ENCODE results near the gene YOD1. TPM values are rescaled to one million over a fixed set of nuclear protein-coding genes. Genes with fewer than 3 reads are reported as not detected.
"Not testable (repeated sequence)": the region's sequence is repeated elsewhere in the genome, so short reads cannot be mapped to it uniquely, and the experiment has no call there.

Gene YOD1
- total and polyA plus RNA-seq, 2 of the 13 experiments (the other 11 are each of a cell fraction or from before 2014, with no cell fraction given) = 3.4 to 9.1 TPM

GRCh38 chr1:207045453-207045852 is 5.6 kb downstream of the YOD1 start:
- ATAC-seq (no peak), FAIRE-seq (no peak), DNase-seq (ENCODE audit: low spot score) (no peak)
- POLR2A ChIA-PET = no interaction called here
- Histone ChIP-seq H3K9me3 (ENCODE audit: low read length) (no peaks in the 10 kb centered on the region), H2AFZ (ENCODE audit: low read length) (no peak overlapping the region), H4K20me1 (ENCODE audit: insufficient read depth, low read length) (no peaks in the 10 kb centered on the region; the same call in none of the 2 replicates), H3K4me1 (ENCODE audit: insufficient read depth, low read length) (peaks cover 72% of the 10 kb centered on the region), H3K36me3 (replicated peaks in 1 of 2; ENCODE audit: control insufficient read depth in 1 of 2, insufficient read depth in 2 of 2, low read length in 2 of 2) (peaks cover 0 to 10% of the 10 kb centered on the region in 2 experiments; a peak in 1 of 5 replicates), H3K27ac (ENCODE audit: extremely low read length, insufficient read depth, low read length) (no peak overlapping the region), H3K4me3 (replicated peaks in 1 of 3; ENCODE audit: insufficient read depth in 1 of 3, low read depth in 2 of 3, low read length in 3 of 3) (no peak overlapping the region), H3K4me2 (ENCODE audit: low read depth, low read length) (peak overlapping the region; percentile 6; the same call in 1 of the 2 replicates), H3K9ac (ENCODE audit: insufficient read depth, low read depth, low read length) (no peak overlapping the region), H3K27me3 (ENCODE audit: control insufficient read depth in 1 of 2, insufficient read depth in 2 of 2, low read length in 2 of 2) (no peaks in the 10 kb centered on the region; a peak in 1 of 5 replicates), H3K79me2 (ENCODE audit: insufficient read depth, low read length) (peaks cover 52% of the 10 kb centered on the region)
- intact Hi-C loops (cut with micrococcal nuclease; ENCODE audit: unreplicated experiment) (no loop called here), in situ Hi-C loops (cut with HindIII; ENCODE audit: extremely low pct_ligation_motif_present, low pct_unique_long_range_greater_than_20kb) (no loop called here)
- 92% methylated on average over 2 of the region's 2 CpGs for WGBS (ENCODE audit: low lambda C conversion rate)
- CTCF ChIA-PET (ENCODE audit: low intra/inter-chr PET ratio, low total read pairs) = no interaction called here
- BruUV-seq (replicated peaks) = no TSS peak
- TF ChIP-seq, protein P1, sequence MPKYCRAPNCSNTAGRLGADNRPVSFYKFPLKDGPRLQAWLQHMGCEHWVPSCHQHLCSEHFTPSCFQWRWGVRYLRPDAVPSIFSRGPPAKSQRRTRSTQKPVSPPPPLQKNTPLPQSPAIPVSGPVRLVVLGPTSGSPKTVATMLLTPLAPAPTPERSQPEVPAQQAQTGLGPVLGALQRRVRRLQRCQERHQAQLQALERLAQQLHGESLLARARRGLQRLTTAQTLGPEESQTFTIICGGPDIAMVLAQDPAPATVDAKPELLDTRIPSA (CRISPR knock-in tag; IDR thresholded peaks at IDR 0.05; ENCODE audit: borderline replicate concordance) = no peak
- TF ChIP-seq ZNF362 (CRISPR knock-in tag; IDR thresholded peaks at IDR 0.05; ENCODE audit: borderline replicate concordance) (0 out of 2 replicates have a peak, but pooled peaks have one; percentile 20), RXRB (CRISPR knock-in tag; IDR thresholded peaks at IDR 0.05; ENCODE audit: borderline replicate concordance) (no peak), MAFF (IDR thresholded peaks at IDR 0.05; ENCODE audit: low read depth, low read length) (no peak)
- TF ChIP-seq, protein P2, sequence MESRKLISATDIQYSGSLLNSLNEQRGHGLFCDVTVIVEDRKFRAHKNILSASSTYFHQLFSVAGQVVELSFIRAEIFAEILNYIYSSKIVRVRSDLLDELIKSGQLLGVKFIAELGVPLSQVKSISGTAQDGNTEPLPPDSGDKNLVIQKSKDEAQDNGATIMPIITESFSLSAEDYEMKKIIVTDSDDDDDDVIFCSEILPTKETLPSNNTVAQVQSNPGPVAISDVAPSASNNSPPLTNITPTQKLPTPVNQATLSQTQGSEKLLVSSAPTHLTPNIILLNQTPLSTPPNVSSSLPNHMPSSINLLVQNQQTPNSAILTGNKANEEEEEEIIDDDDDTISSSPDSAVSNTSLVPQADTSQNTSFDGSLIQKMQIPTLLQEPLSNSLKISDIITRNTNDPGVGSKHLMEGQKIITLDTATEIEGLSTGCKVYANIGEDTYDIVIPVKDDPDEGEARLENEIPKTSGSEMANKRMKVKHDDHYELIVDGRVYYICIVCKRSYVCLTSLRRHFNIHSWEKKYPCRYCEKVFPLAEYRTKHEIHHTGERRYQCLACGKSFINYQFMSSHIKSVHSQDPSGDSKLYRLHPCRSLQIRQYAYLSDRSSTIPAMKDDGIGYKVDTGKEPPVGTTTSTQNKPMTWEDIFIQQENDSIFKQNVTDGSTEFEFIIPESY (CRISPR knock-in tag; IDR thresholded peaks at IDR 0.05) = no peak
- TF ChIP-seq, protein P3, sequence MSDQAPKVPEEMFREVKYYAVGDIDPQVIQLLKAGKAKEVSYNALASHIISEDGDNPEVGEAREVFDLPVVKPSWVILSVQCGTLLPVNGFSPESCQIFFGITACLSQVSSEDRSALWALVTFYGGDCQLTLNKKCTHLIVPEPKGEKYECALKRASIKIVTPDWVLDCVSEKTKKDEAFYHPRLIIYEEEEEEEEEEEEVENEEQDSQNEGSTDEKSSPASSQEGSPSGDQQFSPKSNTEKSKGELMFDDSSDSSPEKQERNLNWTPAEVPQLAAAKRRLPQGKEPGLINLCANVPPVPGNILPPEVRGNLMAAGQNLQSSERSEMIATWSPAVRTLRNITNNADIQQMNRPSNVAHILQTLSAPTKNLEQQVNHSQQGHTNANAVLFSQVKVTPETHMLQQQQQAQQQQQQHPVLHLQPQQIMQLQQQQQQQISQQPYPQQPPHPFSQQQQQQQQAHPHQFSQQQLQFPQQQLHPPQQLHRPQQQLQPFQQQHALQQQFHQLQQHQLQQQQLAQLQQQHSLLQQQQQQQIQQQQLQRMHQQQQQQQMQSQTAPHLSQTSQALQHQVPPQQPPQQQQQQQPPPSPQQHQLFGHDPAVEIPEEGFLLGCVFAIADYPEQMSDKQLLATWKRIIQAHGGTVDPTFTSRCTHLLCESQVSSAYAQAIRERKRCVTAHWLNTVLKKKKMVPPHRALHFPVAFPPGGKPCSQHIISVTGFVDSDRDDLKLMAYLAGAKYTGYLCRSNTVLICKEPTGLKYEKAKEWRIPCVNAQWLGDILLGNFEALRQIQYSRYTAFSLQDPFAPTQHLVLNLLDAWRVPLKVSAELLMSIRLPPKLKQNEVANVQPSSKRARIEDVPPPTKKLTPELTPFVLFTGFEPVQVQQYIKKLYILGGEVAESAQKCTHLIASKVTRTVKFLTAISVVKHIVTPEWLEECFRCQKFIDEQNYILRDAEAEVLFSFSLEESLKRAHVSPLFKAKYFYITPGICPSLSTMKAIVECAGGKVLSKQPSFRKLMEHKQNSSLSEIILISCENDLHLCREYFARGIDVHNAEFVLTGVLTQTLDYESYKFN (CRISPR knock-in tag; conservative IDR thresholded peaks at IDR 0.05) = no peak

- H3K27me3 ChIP-seq (ENCODE audit: control insufficient read depth in 1 of 2, insufficient read depth in 2 of 2, low read length in 2 of 2); DNase-seq (ENCODE audit: low spot score); CTCF ChIA-PET (ENCODE audit: low intra/inter-chr PET ratio, low total read pairs); ATAC-seq; H3K4me2 ChIP-seq (ENCODE audit: low read depth, low read length); intact Hi-C loops (cut with micrococcal nuclease; ENCODE audit: unreplicated experiment); H3K36me3 ChIP-seq (replicated peaks in 1 of 2; ENCODE audit: control insufficient read depth in 1 of 2, insufficient read depth in 2 of 2, low read length in 2 of 2); H2AFZ ChIP-seq (ENCODE audit: low read length); H3K4me3 ChIP-seq (replicated peaks in 1 of 3; ENCODE audit: insufficient read depth in 1 of 3, low read depth in 2 of 3, low read length in 3 of 3); BruUV-seq (replicated peaks); H3K9me3 ChIP-seq (ENCODE audit: low read length); FAIRE-seq; H3K27ac ChIP-seq (ENCODE audit: extremely low read length, insufficient read depth, low read length); in situ Hi-C loops (cut with HindIII; ENCODE audit: extremely low pct_ligation_motif_present, low pct_unique_long_range_greater_than_20kb); H4K20me1 ChIP-seq (ENCODE audit: insufficient read depth, low read length); H3K9ac ChIP-seq (ENCODE audit: insufficient read depth, low read depth, low read length): not testable (repeated sequence)
- POLR2A ChIA-PET = interaction anchor here (1.7 kb wide), 1 partner anchor 16 kb away, joined by 3 read pairs; no protein-coding TSS in a partner anchor
- WGBS (ENCODE audit: low lambda C conversion rate) = 74% methylated on average over 2 of the region's 2 CpGs
- Histone ChIP-seq H3K4me1 (ENCODE audit: insufficient read depth, low read length) (peaks cover 57% of the 10 kb centered on the region), H3K79me2 (ENCODE audit: insufficient read depth, low read length) (peaks cover 16% of the 10 kb centered on the region)
These were observed 9.6 kb downstream of the YOD1 start for GRCh38 chr1:207041397-207041796.
